ENCODE measurements around the gene TGM1.

- TF ChIP-seq, protein P1, sequence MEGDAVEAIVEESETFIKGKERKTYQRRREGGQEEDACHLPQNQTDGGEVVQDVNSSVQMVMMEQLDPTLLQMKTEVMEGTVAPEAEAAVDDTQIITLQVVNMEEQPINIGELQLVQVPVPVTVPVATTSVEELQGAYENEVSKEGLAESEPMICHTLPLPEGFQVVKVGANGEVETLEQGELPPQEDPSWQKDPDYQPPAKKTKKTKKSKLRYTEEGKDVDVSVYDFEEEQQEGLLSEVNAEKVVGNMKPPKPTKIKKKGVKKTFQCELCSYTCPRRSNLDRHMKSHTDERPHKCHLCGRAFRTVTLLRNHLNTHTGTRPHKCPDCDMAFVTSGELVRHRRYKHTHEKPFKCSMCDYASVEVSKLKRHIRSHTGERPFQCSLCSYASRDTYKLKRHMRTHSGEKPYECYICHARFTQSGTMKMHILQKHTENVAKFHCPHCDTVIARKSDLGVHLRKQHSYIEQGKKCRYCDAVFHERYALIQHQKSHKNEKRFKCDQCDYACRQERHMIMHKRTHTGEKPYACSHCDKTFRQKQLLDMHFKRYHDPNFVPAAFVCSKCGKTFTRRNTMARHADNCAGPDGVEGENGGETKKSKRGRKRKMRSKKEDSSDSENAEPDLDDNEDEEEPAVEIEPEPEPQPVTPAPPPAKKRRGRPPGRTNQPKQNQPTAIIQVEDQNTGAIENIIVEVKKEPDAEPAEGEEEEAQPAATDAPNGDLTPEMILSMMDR (IDR thresholded peaks at IDR 0.05), result no peak
- TF ChIP-seq POLR2AphosphoS5 (IDR thresholded peaks at IDR 0.05) (no peak), POLR2A (IDR thresholded peaks at IDR 0.05) (no peak), EP300 (IDR thresholded peaks at IDR 0.05) (no peak)
Measured at GRCh38 chr14:24304019-24304387, 41.0 kb upstream of the TGM1 start.

All from sigmoid colon (tissue), 4 donors.